Stimulated activated CD8-positive, alpha-beta memory T cell treated with anti-CD3 and anti-CD28 coated beads, Interleukin-7, amount 100 ng/mL, for 24 hours (primary cell): Measurements from ENCODE around the gene HNRNPUL1.
A peak's percentile ranks its signal among the peaks of the same experiment; 100 is the strongest.
"Not testable (repeated sequence)": the region's sequence is repeated elsewhere in the genome, so short reads cannot be mapped to it uniquely, and the experiment has no call there.

Experiments
- DNase-seq: peaks from one replicate; pipeline ENCODE4 v3.0.0-alpha.2; 2020; ENCODE audit warnings: low read depth

HNRNPUL1 gene

GRCh38 chr19:41276231-41276630, 12.1 kb downstream of the HNRNPUL1 start:
- no peak for DNase-seq

DNA sequence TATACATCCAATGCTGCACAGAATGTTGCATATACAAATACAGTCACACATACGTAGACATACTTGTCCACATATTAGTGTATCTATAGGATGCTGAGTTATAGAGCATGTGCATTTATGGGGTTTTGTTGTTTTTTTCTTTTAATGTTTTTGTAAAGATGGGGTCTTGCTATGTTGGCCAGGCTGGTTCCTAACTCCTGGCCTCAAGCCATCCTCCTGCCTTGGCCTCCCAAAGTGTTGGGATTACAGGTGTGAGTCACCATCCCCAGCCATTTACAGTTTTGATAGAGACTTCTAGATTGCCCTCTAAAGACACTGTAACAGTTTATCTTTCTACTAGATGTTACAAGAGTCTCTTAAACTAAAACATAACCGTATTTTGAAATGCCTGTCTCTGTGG, 14.3 kb downstream of the HNRNPUL1 start:
- no peak for DNase-seq

GRCh38 chr19:41288673-41289530, 24.7 kb downstream of the HNRNPUL1 start:
- no peak for DNase-seq

- DNase-seq = not testable (repeated sequence)
Measured at GRCh38 chr19:41289814-41290213, 25.6 kb downstream of the HNRNPUL1 start.

GRCh38 chr19:41294393-41294792, 30.2 kb downstream of the HNRNPUL1 start:
- no peak for DNase-seq

DNA sequence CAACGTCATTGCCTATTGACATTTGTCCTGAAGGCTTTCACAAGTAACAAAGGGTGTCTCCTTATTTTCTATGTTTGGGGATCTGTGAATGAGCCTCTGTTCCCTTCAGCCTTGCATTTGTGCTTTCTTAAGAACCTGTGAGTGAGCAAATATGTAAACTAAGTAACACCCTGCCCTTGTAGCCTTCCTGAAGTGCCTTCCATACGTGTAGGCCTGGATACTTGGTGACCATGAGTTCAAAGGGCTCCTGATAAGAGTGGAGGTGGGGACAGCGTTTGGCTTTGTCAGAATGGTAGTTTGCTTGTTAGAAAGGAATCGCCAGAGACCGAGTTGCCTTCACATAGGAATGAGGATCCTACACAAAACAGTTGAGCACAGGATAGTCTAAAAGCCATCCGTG, 31.3 kb downstream of the HNRNPUL1 start:
- no peak for DNase-seq

- no peak for DNase-seq
Measured at GRCh38 chr19:41296433-41296871, 32.3 kb downstream of the HNRNPUL1 start.

DNA sequence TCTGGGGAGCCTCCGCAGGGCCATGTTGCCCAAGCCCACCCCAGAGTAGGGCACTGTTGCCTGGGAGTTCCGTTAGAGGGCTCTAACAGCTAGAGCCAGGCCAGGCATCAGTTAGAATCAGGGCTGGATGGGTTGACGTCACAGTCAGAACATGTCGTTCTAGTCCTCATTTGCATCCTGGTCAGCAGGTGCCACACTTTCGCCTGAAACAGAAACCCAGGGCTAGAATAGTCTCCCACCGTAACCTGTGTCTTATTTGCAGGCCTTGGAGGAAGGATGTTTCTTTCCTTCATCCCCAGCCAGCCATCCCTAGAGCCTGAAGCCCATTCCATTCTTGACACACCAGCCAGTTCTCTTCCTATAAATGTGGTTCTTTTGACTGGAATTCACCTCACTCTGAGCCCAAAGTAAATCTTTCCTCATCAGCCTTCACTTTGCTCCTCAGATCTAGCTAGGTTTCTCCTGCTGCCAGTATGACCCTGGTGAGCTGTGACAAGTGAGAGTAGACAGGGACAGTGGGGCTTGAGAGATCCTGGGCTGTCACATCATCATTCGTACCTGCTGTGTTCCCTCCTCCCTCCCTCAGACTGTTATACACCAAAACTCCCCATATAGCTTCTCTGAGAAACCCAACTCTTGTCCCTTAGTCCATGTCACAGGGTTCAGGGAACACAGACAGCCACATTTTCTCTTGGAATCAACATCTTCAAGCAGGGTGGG, 33.6 kb downstream of the HNRNPUL1 start:
- DNase-seq = no peak

DNA sequence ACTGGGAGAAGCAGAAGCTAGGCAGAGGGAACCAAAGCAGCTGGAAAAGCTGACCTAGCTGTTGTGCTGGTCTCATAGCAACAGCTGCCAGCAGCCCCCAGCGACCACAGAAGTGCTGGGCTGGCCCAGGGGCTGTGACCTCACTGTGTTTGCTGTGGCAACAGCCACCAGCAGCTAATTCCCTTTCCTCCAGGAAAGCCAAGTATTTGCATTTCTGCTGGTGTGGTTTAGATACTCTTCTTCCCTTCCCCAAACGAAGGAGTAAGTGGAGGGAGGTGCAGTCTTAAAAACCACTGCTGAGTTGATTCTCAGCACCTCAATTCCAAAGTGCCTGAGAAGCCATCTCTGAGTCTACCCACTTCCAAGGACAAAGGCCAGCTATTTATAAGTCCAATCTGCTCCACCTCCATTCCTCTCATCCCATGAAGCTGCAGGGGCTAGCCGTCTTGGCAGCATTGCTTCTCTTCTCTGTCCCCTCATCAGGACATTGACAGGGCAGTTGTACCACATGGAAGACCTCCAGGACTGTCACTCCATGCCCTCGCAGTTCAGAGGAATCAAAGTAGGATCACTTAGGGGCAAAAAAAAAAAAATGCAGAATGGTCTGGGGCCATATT, 34.3 kb downstream of the HNRNPUL1 start:
- no peak for DNase-seq

DNA sequence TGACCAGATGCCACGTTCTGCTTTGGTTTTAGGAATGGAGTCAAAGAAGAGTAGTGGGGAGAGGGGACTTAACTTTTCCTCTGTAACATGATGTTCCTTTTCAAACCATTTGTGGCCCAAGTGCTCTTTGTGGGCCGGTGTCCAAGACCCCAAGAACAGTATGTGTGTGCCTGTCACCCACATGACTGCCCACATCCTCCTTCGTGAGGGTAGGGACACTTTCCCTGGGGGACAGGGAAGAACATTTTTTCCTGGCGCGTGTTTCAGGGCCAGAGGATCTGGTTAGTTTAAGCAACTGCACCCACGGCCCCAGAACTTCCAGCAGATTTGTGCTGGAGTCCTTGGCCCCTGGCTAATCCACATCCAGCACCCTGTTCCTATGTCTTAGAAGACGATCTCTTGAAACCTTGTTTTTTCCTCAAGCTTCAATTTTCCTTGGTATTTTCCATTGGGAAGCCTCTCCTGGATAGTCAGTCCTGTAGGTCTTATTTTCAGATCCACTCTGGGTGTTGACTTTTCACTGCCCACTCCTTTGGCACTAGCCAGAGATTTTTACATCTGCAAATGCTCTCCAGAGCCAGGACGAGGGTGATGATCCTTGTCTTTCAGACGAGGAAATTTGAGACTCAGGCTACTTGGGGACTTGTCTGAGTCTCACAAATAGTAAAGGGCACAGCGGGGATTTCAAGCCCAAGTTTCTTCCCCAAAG, 35.0 kb downstream of the HNRNPUL1 start:
- no peak for DNase-seq

DNA sequence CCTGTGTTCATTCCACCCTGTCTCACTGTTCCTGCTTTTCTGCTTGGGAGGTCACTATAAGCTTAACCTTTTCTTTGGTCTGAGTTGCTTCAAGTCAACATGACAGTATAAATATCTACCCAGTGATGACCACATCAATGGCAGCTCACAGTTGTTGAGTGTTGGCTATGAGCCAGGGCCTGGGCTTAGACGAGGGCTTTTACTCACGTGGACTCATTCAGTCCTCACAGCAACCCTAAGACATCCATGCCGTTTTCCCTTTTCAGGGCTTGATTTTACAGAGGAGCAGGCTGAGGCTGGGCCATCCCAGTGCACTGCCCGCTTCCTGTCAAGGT, 35.5 kb downstream of the HNRNPUL1 start:
- DNase-seq = no peak

- no peak for DNase-seq
Measured at GRCh38 chr19:41300555-41300954, 36.4 kb downstream of the HNRNPUL1 start.

DNA sequence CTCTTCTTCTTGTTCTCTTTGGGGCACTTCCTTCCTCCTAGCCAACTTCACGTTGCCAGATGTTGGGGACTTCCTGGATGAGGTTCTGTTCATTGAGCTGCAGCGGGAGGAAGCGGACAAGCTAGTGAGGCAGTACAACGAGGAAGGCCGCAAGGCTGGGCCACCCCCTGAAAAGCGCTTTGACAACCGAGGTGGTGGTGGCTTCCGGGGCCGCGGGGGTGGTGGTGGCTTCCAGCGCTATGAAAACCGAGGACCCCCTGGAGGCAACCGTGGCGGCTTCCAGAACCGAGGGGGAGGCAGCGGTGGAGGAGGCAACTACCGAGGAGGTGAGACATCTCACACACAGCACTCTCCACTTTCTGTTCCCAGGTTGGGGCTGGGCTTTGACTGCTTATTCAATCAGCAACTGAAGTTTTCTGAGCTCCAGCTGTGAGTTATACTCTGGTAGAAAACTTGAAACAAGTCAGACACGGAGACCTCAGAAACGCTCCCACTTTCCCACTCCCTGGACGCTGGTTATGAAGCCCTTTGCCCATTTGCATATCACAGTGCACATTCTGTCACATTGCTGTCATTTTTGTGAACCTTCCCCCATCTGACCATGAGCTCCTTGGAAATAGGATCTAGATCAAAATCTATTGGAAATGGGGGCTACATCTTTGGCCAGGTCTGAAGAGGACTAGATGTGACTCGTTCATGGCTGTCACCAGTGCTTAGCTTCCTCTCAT, 38.6 kb downstream of the HNRNPUL1 start:
- DNase-seq = peak; percentile 65

DNA sequence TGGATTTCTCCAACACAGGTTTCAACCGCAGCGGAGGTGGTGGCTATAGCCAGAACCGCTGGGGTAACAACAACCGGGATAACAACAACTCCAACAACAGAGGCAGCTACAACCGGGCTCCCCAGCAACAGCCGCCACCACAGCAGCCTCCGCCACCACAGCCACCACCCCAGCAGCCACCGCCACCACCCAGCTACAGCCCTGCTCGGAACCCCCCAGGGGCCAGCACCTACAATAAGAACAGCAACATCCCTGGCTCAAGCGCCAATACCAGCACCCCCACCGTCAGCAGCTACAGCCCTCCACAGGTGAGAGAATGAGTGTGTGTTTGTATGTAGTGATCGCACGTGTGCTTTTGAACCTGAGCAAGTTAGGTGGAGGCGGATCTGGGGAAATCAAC, 39.8 kb downstream of the HNRNPUL1 start:
- no peak for DNase-seq

DNA sequence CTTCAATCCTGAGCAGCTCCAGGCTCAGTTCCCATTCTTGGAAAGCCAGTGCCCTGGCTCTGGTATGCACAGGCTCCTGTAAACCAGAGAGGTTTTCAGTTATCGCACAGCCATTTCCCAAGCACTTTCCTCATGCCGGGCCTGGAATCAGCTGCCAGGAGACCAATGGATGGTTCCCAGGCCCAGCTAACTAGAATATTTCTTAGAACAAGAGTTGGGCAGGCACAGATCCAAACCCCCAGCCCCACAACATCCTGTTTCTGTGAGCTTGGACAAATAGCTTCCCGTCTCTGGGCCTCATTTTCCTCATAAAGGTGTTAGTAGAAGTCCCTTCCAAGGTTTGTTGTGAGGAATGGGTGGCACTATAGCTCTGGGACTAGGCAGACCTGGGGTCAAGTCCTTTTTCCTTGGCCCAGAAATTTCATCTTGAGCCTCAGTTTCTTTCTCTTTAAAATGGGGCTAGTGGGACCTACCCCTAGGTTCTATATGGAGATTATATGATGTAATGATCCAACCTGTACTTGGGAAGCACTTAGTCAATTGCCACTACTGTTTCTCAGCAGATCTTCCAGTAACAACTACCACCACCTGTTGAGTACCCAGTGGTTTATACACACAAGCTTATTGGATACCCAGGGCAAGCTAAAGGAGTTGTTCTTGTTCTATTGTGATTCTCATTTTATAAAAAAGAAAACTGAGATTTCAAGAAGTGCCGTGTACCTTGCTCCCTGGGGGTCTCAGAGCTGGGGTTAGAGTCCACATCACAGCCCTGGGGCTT, 40.7 kb downstream of the HNRNPUL1 start:
- DNase-seq = no peak

DNA sequence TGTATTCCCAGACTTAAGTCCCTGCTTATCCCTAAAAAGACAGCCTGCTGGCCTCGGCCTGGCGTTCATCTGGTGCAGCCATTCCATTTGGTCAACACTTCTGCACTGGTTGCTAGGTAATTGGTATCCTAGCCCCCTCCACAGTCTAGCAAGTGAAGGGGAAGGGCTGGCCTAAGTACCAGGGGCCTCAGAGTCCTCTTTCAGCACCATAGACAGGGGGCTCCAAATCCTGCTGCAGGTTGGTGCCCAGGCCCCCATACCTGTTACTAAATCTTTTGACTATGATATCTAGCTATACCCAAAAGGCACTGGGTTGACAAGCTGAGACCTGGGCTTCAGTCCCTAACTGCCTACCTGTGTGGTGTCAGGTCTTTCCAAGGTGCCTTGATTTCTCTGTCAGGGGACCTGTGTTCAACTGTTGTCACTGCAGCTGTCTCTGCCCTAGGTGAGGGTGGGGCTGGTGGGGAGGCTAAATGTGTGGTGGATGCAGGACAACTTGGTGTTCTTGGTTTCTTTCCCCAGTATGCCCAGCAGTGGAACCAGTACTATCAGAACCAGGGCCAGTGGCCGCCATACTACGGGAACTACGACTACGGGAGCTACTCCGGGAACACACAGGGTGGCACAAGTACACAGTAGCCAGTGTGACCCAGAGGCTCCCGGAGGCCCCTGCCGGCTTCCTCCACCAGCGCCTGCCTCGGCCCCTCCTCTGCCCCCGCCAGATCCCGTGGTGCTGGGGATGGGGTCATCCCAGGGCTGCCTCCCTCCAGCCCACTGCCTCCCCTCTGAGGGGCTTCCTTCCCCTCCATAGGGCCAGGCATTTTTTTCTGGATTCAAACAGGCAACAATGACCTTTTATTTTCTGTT, 42.0 kb downstream of the HNRNPUL1 start:
- no peak for DNase-seq

GRCh38 chr19:41307090-41307875, 43.1 kb downstream of the HNRNPUL1 start:
- no peak for DNase-seq

- DNase-seq = no peak
Measured at GRCh38 chr19:41307954-41308449, 43.8 kb downstream of the HNRNPUL1 start.
